Loucy (cell line): ENCODE results near the gene PFDN1.

Experiments
- H2AFZ ChIP-seq: fragments of 200-600 bp; sonication (generic); 2 replicates; pipeline ENCODE4 v1.6.0; 2016; ENCODE audit warnings: antibody characterized with exemption, mild to moderate bottlenecking, low read length, moderate library complexity
- H3F3A ChIP-seq: fragments of 200-600 bp; 2 replicates; pipeline ENCODE4 v1.6.0; 2016; ENCODE audit warnings: antibody characterized with exemption, low read depth, mild to moderate bottlenecking
- H3K27me3 ChIP-seq: fragments of 200-600 bp; sonication (generic); 2 replicates; pipeline ENCODE4 v1.6.1; 2014; ENCODE audit warnings: low read length, mild to moderate bottlenecking; ENCODE audit not compliant: insufficient read depth, poor library complexity, severe bottlenecking
- H3K36me3 ChIP-seq: fragments of 200-600 bp; sonication (generic); 2 replicates; pipeline ENCODE4 v1.6.1; 2016; ENCODE audit warnings: low read length; ENCODE audit not compliant: insufficient read depth
- H3K4me1 ChIP-seq: fragments of 200-600 bp; sonication (generic); 2 replicates; pipeline ENCODE4 v1.5.1; 2014; ENCODE audit warnings: low read length, mild to moderate bottlenecking; ENCODE audit not compliant: insufficient read depth, poor library complexity, severe bottlenecking
- H3K4me2 ChIP-seq: fragments of 200-600 bp; sonication (generic); 2 replicates; pipeline ENCODE4 v1.6.0; 2014; ENCODE audit warnings: antibody characterized with exemption, low read length, low read depth, mild to moderate bottlenecking; ENCODE audit not compliant: poor library complexity, severe bottlenecking
- H3K4me3 ChIP-seq: fragments of 200-600 bp; sonication (generic); 2 replicates; pipeline ENCODE4 v1.5.1; 2014; ENCODE audit warnings: low read length, mild to moderate bottlenecking, mixed read lengths; ENCODE audit not compliant: poor library complexity, severe bottlenecking
- H3K79me2 ChIP-seq: fragments of 200-600 bp; sonication (generic); 2 replicates; pipeline ENCODE4 v1.6.1; 2014; ENCODE audit warnings: low read length; ENCODE audit not compliant: insufficient read depth
- H3K9ac ChIP-seq: fragments of 200-600 bp; sonication (generic); 2 replicates; pipeline ENCODE4 v1.6.0; 2014; ENCODE audit warnings: mild to moderate bottlenecking, low read depth, low read length, moderate library complexity; ENCODE audit not compliant: poor library complexity, severe bottlenecking
- H3K9me2 ChIP-seq: fragments of 200-600 bp; sonication (generic); replicated peaks from 2 replicates; pipeline ENCODE4 v1.6.1; 2016; ENCODE audit warnings: low read depth, low read length, mixed read lengths
- H3K9me3 ChIP-seq: fragments of 200-600 bp; sonication (generic); 2 replicates; pipeline ENCODE4 v1.6.1; 2014; ENCODE audit warnings: mild to moderate bottlenecking, antibody characterized with exemption, low read length, low read depth; ENCODE audit not compliant: insufficient read depth
- H4K20me1 ChIP-seq: fragments of 200-600 bp; sonication (generic); 2 replicates; pipeline ENCODE4 v1.6.0; 2014; ENCODE audit warnings: antibody characterized with exemption, low read length, mild to moderate bottlenecking; ENCODE audit not compliant: insufficient read depth, poor library complexity, severe bottlenecking
- EZH2phosphoT487 ChIP-seq: fragments of 200-600 bp; IDR thresholded peaks from 2 replicates; pipeline ENCODE4 v1.6.1; 2018; ENCODE audit warnings: antibody characterized with exemption, mild to moderate bottlenecking, moderate library complexity, borderline replicate concordance
- TF ChIP-seq, protein P1 (sequence below): fragments of 200-600 bp; sonication (generic); conservative IDR thresholded peaks from 2 replicates; pipeline ENCODE4 v1.5.1; 2014; ENCODE audit warnings: mild to moderate bottlenecking, antibody characterized with exemption, low read length

PFDN1 gene

DNA sequence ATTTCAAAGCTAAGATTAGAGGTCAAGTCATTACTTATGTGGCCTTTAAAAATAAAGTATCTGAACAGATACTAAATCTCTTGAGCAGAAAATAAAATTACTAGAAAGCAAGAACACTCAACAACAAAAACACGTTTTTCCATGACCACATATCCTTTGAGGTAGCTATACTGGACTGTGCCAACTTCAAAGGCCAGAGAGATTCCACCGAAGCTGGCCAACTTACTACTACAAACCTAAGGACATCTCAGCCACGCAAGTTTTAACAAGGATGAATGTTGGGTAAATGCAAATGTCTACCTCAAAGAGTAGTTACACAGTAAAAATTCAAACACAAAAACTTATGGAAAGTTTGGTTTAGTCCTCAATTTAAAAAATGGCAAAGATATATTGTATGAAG lies 18.9 kb downstream of the PFDN1 start:
- H3K9me2 ChIP-seq, result no peaks in the 10 kb centered on the region
- peaks cover 48% of the 10 kb centered on the region for H3K79me2 ChIP-seq
- peaks cover 11% of the 10 kb centered on the region for H4K20me1 ChIP-seq
- no peak overlapping the region for H2AFZ ChIP-seq
- H3F3A ChIP-seq, result no peaks in the 10 kb centered on the region
- no peaks in the 10 kb centered on the region for H3K9me3 ChIP-seq
- no peaks in the 10 kb centered on the region for H3K27me3 ChIP-seq
- no peak overlapping the region for H3K4me2 ChIP-seq
- no peak for TF ChIP-seq EZH2phosphoT487
- TF ChIP-seq, protein P1, sequence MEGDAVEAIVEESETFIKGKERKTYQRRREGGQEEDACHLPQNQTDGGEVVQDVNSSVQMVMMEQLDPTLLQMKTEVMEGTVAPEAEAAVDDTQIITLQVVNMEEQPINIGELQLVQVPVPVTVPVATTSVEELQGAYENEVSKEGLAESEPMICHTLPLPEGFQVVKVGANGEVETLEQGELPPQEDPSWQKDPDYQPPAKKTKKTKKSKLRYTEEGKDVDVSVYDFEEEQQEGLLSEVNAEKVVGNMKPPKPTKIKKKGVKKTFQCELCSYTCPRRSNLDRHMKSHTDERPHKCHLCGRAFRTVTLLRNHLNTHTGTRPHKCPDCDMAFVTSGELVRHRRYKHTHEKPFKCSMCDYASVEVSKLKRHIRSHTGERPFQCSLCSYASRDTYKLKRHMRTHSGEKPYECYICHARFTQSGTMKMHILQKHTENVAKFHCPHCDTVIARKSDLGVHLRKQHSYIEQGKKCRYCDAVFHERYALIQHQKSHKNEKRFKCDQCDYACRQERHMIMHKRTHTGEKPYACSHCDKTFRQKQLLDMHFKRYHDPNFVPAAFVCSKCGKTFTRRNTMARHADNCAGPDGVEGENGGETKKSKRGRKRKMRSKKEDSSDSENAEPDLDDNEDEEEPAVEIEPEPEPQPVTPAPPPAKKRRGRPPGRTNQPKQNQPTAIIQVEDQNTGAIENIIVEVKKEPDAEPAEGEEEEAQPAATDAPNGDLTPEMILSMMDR, result no peak
- no peak overlapping the region for H3K4me3 ChIP-seq
- no peak overlapping the region for H3K9ac ChIP-seq
- peaks cover 5% of the 10 kb centered on the region; the same call in 1 of the 2 replicates for H3K36me3 ChIP-seq
- H3K4me1 ChIP-seq, result peaks cover 3% of the 10 kb centered on the region

DNA sequence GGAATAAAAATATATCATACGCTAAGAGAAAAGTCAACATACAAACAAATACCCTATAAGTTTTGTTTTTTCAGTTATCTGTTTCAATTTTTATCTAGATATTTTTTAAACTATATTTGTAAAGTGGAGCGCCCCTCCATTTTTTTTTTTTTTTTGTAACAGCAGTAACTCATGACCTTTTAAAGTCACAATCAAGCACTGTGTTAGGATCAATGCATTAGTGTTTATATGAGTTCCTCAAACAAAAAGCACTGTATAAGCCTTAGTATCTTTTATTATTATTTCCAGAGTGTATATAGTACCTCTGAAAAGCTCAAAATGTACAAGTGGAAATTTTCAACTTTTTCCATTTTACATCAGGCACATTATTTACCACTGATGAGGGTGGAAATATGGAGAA lies 20.6 kb downstream of the PFDN1 start:
- no peak overlapping the region for H3K4me2 ChIP-seq
- TF ChIP-seq, protein P1, result no peak
- TF ChIP-seq EZH2phosphoT487, result no peak
- no peak overlapping the region for H2AFZ ChIP-seq
- no peaks in the 10 kb centered on the region for H3K9me3 ChIP-seq
- H3K4me1 ChIP-seq, result peaks cover 3% of the 10 kb centered on the region
- H4K20me1 ChIP-seq, result peaks cover 11% of the 10 kb centered on the region
- H3K36me3 ChIP-seq, result peaks cover 9% of the 10 kb centered on the region; the same call in 1 of the 2 replicates
- no peak overlapping the region for H3K4me3 ChIP-seq
- no peaks in the 10 kb centered on the region for H3F3A ChIP-seq
- no peaks in the 10 kb centered on the region for H3K9me2 ChIP-seq
- H3K27me3 ChIP-seq, result no peaks in the 10 kb centered on the region
- H3K79me2 ChIP-seq, result peaks cover 32% of the 10 kb centered on the region
- H3K9ac ChIP-seq, result no peak overlapping the region

- Histone ChIP-seq H3K27me3 (no peaks in the 10 kb centered on the region), H3K36me3 (peaks cover 13% of the 10 kb centered on the region; the same call in 1 of the 2 replicates), H3K4me3 (no peak overlapping the region), H3K4me2 (no peak overlapping the region), H3K9me2 (no peaks in the 10 kb centered on the region), H4K20me1 (no peaks in the 10 kb centered on the region), H2AFZ (no peak overlapping the region), H3F3A (no peaks in the 10 kb centered on the region), H3K9me3 (no peaks in the 10 kb centered on the region), H3K79me2 (no peaks in the 10 kb centered on the region), H3K9ac (no peak overlapping the region), H3K4me1 (peaks cover 5% of the 10 kb centered on the region)
- TF ChIP-seq EZH2phosphoT487, result no peak
- TF ChIP-seq, protein P1, result no peak
Observed at GRCh38 chr5:140275837-140276236, 27.1 kb downstream of the PFDN1 start.
